IPS-NIHi7 (cell line): ENCODE data around the gene AQP1.

Experiments
- DNase-seq: peaks from one replicate; pipeline ENCODE4 v3.0.0; 2012; ENCODE audit warnings: mixed read lengths; ENCODE audit errors: extremely low spot score

Gene AQP1

GRCh38 chr7:30906515-30907240 lies 5.0 kb upstream of the AQP1 start:
- no peak for DNase-seq

GRCh38 chr7:30907527-30908267 lies 4.0 kb upstream of the AQP1 start:
- DNase-seq = peak; percentile 38

GRCh38 chr7:30908681-30909080 lies 3.0 kb upstream of the AQP1 start:
- DNase-seq = peak; percentile 80

GRCh38 chr7:30909431-30909830 lies 2.2 kb upstream of the AQP1 start:
- no peak for DNase-seq

GRCh38 chr7:30910411-30911073 lies 1.1 kb upstream of the AQP1 start:
- no peak for DNase-seq

GRCh38 chr7:30911133-30911532 lies 520 bp upstream of the AQP1 start:
- DNase-seq = no peak

DNA sequence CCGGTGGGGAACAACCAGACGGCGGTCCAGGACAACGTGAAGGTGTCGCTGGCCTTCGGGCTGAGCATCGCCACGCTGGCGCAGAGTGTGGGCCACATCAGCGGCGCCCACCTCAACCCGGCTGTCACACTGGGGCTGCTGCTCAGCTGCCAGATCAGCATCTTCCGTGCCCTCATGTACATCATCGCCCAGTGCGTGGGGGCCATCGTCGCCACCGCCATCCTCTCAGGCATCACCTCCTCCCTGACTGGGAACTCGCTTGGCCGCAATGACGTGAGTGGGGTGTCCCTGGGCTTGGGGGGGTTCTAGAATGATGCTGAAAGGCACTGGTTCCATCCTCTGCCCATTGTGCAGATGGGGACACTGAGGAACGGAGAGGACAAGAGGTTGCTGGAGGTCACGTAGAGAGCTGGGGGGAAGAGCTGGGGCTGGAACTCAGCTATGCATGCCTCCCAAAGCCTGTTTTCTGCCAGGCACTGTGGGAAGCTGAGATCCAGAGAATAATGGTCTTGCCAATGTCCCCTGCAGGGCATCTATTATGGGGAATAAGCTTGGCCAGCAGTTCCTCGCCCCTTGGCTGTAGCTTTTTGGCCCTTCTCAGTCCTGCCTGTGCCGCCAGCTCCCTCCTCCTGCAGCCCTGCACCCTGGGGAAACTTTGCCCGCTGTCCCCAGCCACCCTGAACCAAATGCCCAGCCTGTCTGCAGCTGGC lies 523 bp downstream of the AQP1 start:
- no peak for DNase-seq

DNA sequence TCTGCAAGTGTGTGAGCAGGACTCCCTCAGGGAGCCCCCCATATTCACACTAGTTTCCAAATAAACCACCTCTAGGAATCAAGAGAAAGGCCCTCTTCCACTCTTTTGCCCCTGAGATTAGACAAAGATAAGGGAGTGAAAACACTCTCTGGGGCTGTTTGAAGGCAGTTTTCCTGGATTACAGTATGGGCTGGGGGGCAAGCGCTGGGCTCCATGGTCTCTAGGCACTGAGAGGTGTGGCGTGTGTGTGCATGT lies 1.0 kb downstream of the AQP1 start:
- no peak for DNase-seq

GRCh38 chr7:30912986-30913811 lies 1.5 kb downstream of the AQP1 start:
- no peak for DNase-seq

GRCh38 chr7:30913821-30914515 lies 2.3 kb downstream of the AQP1 start:
- DNase-seq = no peak

GRCh38 chr7:30914596-30914995 lies 2.9 kb downstream of the AQP1 start:
- DNase-seq = no peak

DNA sequence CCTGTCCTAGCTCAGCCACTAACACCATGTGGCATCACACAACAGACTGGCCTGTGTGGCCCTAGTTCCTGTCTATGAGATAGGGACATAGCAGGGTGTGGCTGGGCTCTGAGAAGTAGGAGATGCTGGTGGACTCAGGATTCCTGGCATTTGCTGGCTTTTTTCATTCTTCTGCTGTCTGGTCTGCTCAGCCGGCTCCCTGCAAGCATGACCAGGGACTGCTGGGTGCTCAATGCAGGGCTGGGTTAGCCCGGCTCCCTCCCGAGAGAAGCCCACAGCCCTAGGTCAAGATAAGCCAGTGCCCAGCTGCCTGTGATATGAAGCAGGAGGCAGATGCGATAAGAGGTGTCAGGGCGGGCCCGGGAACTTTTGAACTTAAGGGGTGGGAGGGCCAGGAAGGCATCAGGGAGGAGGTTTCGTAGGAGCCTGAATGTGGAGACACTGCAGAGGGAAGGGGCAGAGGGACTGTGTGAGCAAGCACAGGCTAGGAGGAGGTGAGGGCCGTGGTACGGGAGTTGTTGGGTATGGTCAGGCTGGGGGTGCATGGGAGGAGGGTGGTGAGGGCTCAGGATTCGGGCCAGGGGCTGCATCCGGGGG lies 3.5 kb downstream of the AQP1 start:
- DNase-seq = no peak

DNA sequence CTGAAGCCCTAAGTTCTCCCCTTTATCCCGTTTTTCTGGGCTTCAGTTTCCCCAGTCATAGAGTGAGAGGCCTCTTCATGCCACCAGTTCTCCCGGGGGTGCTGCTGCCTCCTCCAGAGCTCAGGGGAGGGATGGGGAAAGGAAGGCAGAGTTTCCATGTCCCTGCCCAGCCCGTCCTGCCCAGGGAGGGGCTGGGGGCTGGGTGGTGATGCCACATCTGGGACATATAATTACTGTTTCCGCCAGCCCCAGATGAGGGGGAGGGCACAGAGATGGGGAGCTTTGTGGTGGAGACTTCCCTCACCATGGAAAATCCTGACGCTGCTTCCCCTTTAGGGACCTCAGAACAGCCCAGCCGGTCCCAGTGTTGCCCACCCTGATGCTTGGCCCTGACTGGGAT lies 4.1 kb downstream of the AQP1 start:
- DNase-seq = no peak

DNA sequence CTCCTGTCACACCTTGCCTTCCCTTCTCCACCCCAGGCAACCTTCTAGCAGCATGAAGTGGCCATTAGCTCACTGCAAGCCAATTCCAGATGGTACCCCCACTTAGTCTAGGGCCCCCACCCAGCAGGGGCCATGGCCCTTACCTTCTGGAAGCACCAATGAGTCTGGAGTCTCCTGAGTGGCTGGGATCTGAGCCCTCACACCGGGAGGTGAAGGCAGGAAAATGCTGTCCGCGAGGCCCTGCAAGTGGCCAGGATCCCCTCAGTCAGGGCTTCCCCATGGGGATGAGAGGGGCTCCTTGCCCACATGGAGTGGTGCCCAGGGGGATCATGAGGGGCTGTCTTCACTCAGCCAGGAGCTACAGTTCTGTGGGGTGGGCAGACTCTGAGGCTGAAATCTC lies 4.6 kb downstream of the AQP1 start:
- DNase-seq = no peak

DNA sequence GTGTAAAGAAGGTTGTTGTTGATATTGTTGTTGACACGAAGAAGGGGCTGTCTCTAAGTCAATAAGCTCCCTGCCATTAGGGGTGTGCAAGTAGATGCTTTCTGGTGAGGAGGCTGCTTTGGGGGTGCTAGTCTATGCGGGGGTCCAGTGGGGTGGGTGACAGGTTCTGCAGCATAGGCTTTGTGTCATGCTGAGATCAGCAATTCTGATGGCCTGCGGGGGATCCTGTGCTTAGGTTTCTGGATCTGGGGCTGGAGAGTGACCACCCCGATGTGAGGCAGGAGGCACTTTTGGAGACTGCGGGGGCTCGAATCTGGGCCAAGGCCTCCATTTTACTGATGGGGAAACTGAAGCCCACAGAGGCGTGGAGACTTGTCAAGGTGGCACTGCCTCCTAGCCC lies 5.1 kb downstream of the AQP1 start:
- DNase-seq = no peak

DNA sequence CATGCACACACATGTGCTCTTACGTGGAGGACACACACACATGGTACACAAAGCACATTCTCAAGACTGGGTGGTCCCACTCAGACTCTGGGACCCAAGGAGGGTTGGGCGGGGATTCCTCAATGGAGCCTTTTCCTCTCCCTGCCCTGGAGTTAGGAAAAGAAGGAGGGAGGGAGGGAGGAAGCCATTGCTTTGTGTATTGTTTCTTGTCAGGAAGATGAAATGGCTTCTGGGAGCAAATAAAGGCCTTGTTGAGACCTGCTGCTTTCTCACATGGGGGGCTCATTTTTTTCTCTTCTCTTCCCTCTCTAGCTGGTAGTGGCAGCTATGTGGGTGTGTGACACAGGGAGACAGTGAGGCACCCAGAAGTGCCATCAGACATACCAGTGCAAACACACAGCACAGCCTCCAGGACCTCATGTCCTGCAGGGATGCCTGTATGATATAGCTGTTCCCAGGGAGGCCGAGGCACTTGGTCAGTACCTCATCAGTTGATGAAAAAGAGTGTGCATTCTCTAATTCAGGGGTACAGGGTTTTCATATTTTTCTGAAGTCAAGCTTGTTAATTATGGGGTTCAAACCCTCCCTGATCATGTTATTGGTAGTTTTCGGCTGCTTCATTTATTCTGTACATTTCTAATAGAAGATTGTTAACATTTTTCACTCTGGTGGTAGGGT lies 5.7 kb downstream of the AQP1 start:
- no peak for DNase-seq

DNA sequence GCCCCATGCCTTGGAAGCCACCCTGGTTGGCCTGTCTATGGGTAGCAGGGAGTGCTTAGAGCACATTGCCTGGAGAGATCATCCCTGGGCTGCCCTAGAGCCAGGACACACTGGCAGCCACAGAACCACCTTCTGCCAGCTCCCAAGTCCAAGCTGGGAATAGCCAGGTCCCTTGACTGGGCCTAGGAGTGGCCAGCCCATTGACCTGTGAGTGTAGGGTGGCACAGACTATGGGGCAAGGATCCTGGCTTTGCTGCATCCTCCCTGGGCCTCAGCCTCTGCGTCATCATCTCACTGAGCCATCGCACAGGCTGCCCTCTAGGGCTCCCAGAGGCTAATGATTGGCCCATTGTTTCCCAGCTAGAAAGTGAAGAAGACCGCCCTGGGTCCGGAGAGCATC lies 7.0 kb downstream of the AQP1 start:
- DNase-seq = no peak

DNA sequence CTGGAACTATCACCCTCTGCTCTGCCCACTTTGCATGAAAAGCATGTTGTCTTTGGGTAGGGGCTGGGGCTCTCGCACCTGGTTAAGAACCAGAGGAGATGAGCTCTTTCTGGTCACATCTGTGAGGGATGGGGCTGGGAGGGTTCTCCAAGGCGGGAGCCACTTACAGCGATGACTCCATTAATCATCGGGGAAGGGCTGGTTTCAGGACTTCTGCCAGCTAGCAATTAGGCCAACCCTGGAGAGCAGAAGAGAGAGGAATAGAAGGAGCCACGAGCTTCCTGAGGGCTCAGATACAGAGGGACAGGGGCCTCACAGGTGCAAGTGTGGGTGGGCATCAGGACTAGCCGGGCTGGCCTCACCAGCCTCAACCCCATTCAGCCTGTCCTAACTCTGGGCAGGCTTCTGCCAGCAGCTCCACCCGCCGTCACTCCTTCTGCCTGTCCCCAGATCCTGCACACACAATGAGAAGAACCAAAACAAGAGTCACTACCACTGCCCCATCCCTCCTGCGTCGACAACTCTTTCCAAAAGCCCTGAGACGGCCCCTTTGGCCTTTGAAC lies 8.4 kb downstream of the AQP1 start:
- no peak for DNase-seq

- DNase-seq = no peak
Observed at GRCh38 chr7:30920584-30921539, 9.2 kb downstream of the AQP1 start.
